Transverse colon (tissue), 3 donors: ENCODE data around the gene PSTPIP1.

Experiments
- CTCF ChIP-seq, 5 experiments: fragments of 200-600 bp in 3 of 5; fragments of 450-650 bp in 2 of 5; sonication (generic) in 3 of 5; IDR thresholded peaks; 1 replicate in 2 of 5; 2 replicates in 3 of 5; pipeline ENCODE4 v1.5.1; 2016 to 2017; ENCODE audit warnings: antibody characterized with exemption in 5 of 5, inconsistent platforms in 3 of 5, mild to moderate bottlenecking in 2 of 5, moderate library complexity in 1 of 5
- EP300 ChIP-seq: sonication (generic); formaldehyde crosslinking; IDR thresholded peaks from one replicate; pipeline ENCODE4 v1.6.1; 2017; ENCODE audit warnings: antibody characterized with exemption, low read depth
- POLR2A ChIP-seq: fragments of 450-650 bp; IDR thresholded peaks from one replicate; pipeline ENCODE4 v1.6.1; 2016; ENCODE audit warnings: antibody characterized with exemption, mild to moderate bottlenecking, moderate library complexity

- no peak for TF ChIP-seq CTCF (IDR thresholded peaks at IDR 0.05)
- TF ChIP-seq EP300 = no peak
- TF ChIP-seq POLR2A = no peak
Measured at GRCh38 chr15:77009646-77010311, 14.9 kb downstream of the PSTPIP1 start.
